ENCODE results near the gene KAT2B. TPM values are rescaled to one million over a fixed set of nuclear protein-coding genes. Genes with fewer than 3 reads are reported as not detected.

The KAT2B gene
- total and polyA plus RNA-seq, 2 donors = 14.6 to 38.2 TPM

DNA sequence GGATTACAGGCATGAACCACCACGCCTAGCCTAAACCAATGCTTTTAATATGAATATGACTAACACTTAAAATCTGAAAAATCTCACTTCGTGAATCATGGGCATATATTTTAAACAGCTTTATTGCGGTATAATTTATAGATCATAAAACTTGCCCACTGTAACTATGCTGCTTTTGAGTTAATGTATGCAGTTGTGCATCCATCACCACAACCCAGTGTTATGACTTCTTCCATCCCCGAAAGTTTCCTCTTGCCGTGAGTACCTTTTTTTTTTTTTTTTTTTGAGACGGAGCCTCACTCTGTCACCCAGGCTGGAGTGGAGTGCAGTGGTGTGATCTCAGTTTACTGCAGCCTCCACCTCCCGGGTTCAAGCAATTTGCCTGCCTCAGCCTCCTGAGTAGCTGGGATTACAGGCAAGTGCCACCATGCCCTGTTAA, 7.1 kb downstream of the KAT2B start:
- Histone ChIP-seq H3K4me1 (ENCODE audit: insufficient read depth) (peaks cover 1% of the 10 kb centered on the region), H3K4me3 (ENCODE audit: low read depth, low read length) (no peak overlapping the region), H3K36me3 (ENCODE audit: insufficient read depth) (no peaks in the 10 kb centered on the region), H3K27ac (ENCODE audit: low read depth) (no peak overlapping the region)
- 69% methylated on average over 7 of the region's 7 CpGs for WGBS
- no peak for DNase-seq (ENCODE audit: extremely low spot score)

GRCh38 chr3:20047976-20048883, 8.0 kb downstream of the KAT2B start:
- Histone ChIP-seq H3K36me3 (ENCODE audit: insufficient read depth) (no peaks in the 10 kb centered on the region), H3K4me1 (ENCODE audit: insufficient read depth) (peaks cover 1% of the 10 kb centered on the region), H3K4me3 (ENCODE audit: low read depth, low read length) (no peak overlapping the region), H3K27ac (ENCODE audit: low read depth) (peak overlapping the region; percentile 38)
- WGBS = 48% methylated on average over 9 of the region's 9 CpGs
- DNase-seq (ENCODE audit: extremely low spot score) = no peak

DNA sequence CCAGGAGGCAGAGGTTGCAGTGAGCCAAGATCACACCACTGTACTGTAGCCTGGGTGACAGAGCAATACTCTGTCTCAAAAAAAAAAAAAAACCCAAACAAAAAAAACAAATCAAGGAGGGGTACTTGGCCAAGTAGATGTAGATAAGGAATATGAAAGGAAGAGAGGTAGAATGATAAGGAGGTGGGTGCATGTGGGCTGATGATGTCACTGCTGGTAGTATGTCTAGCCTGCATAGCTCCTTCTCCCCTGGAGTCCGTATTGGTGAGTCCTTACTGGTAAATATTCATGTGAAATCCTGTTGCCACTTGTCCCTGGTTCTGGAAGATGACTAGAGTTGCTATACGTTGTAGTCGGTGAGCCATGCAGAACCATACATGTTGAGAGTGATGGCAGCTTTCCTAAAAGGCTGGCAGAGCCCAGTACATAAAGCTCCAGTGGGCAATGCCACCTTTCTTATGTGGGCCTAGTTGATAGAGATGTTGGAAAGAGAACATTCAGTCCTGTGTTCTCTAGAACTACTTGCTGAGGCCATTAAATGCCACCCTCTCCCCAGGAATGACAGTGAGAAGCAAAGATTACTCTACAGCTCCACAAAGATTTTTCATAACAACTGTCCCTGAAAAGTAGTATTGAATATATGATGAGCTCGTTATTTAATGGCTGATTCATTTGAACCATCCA, 11.0 kb downstream of the KAT2B start:
- Histone ChIP-seq H3K27ac (ENCODE audit: low read depth) (no peak overlapping the region), H3K4me1 (ENCODE audit: insufficient read depth) (peaks cover 4% of the 10 kb centered on the region)

GRCh38 chr3:20052851-20053250, 12.6 kb downstream of the KAT2B start:
- DNase-seq (ENCODE audit: extremely low spot score) = no peak
- 95% methylated on average over 7 of the region's 7 CpGs for WGBS

More for the DNA sequence above, 11.0 kb downstream of the KAT2B start:
- DNase-seq (ENCODE audit: extremely low spot score) = no peak
- WGBS = 89% methylated on average over 4 of the region's 4 CpGs
- H3K4me3 ChIP-seq (ENCODE audit: low read depth, low read length) = no peak overlapping the region
- H3K36me3 ChIP-seq (ENCODE audit: insufficient read depth) = no peaks in the 10 kb centered on the region

GRCh38 chr3:20054549-20054987, 14.3 kb downstream of the KAT2B start:
- Histone ChIP-seq H3K27ac (ENCODE audit: low read depth) (no peak overlapping the region), H3K4me1 (ENCODE audit: insufficient read depth) (peaks cover 6% of the 10 kb centered on the region), H3K36me3 (ENCODE audit: insufficient read depth) (no peaks in the 10 kb centered on the region), H3K4me3 (ENCODE audit: low read depth, low read length) (no peak overlapping the region)
- WGBS = 70% methylated on average over 4 of the region's 4 CpGs
- no peak for DNase-seq (ENCODE audit: extremely low spot score)

More at GRCh38 chr3:20052851-20053250, 12.6 kb downstream of the KAT2B start:
- no peak overlapping the region for H3K27ac ChIP-seq (ENCODE audit: low read depth)
- H3K4me3 ChIP-seq (ENCODE audit: low read depth, low read length) = no peak overlapping the region
- H3K36me3 ChIP-seq (ENCODE audit: insufficient read depth) = no peaks in the 10 kb centered on the region
- peaks cover 6% of the 10 kb centered on the region for H3K4me1 ChIP-seq (ENCODE audit: insufficient read depth)

GRCh38 chr3:20055020-20055775, 15.0 kb downstream of the KAT2B start:
- no peak overlapping the region for H3K4me3 ChIP-seq (ENCODE audit: low read depth, low read length)
- no peak for DNase-seq (ENCODE audit: extremely low spot score)
- no peak overlapping the region for H3K27ac ChIP-seq (ENCODE audit: low read depth)
- no peaks in the 10 kb centered on the region for H3K36me3 ChIP-seq (ENCODE audit: insufficient read depth)
- H3K4me1 ChIP-seq (ENCODE audit: insufficient read depth) = peaks cover 6% of the 10 kb centered on the region
- 55% methylated on average over 10 of the region's 10 CpGs for WGBS

DNA sequence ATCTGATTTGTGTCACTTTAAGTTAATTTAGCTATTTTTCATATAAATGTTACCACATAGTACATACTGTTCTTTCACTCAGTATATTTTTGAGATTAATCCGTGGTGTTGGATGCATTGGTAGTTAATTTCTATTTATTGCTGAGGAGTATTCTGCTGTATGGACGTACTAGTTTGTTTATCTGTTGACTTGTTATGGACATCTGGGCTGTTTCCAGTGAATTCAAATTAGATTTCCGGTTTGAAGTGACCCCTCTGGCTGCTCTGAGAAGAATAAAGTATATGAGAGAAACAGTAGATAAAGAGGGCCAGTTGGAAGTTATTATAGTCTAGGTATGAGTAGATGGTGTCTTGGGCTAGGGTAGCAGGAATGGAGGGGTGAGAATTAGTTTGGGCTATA, 15.6 kb downstream of the KAT2B start:
- no peak overlapping the region for H3K4me3 ChIP-seq (ENCODE audit: low read depth, low read length)
- WGBS = 67% methylated on average over 3 of the region's 3 CpGs
- no peak for DNase-seq (ENCODE audit: extremely low spot score)
- H3K36me3 ChIP-seq (ENCODE audit: insufficient read depth) = no peaks in the 10 kb centered on the region
- H3K4me1 ChIP-seq (ENCODE audit: insufficient read depth) = peaks cover 6% of the 10 kb centered on the region
- H3K27ac ChIP-seq (ENCODE audit: low read depth) = no peak overlapping the region

GRCh38 chr3:20056725-20057611, 16.7 kb downstream of the KAT2B start:
- no peak for DNase-seq (ENCODE audit: extremely low spot score)
- Histone ChIP-seq H3K4me3 (ENCODE audit: low read depth, low read length) (no peak overlapping the region), H3K36me3 (ENCODE audit: insufficient read depth) (no peaks in the 10 kb centered on the region), H3K27ac (ENCODE audit: low read depth) (no peak overlapping the region), H3K4me1 (ENCODE audit: insufficient read depth) (peaks cover 6% of the 10 kb centered on the region)
- 30% methylated on average over 5 of the region's 5 CpGs for WGBS

- Histone ChIP-seq H3K4me3 (ENCODE audit: low read depth, low read length) (no peak overlapping the region), H3K4me1 (ENCODE audit: insufficient read depth) (peaks cover 6% of the 10 kb centered on the region), H3K36me3 (ENCODE audit: insufficient read depth) (no peaks in the 10 kb centered on the region), H3K27ac (ENCODE audit: low read depth) (no peak overlapping the region)
- DNase-seq (ENCODE audit: extremely low spot score) = no peak
- 62% methylated on average over 2 of the region's 2 CpGs for WGBS
These were observed 17.4 kb downstream of the KAT2B start for GRCh38 chr3:20057612-20058180.

DNA sequence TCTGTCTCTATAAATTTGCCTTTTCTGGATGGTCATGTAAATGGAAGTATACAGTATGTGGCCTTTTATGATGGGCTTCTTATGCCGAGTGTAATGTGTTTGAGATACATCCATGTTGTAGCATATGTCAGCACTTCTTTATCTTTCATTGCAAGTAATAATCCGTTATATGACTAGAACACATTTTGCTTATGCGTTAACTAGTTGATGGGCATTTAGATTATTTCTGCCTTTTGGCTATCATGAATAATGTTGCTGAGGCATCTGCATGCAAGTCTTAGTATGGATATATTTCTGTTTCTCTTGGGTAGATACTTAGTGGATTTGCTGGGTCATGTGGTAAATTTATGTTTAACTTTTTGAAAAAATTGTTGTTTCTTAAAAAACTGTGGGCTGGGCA, 19.7 kb downstream of the KAT2B start:
- DNase-seq (ENCODE audit: extremely low spot score) = no peak
- H3K27ac ChIP-seq (ENCODE audit: low read depth) = no peak overlapping the region
- 95% methylated on average over 3 of the region's 3 CpGs for WGBS
- H3K4me3 ChIP-seq (ENCODE audit: low read depth, low read length) = no peak overlapping the region
- H3K36me3 ChIP-seq (ENCODE audit: insufficient read depth) = no peaks in the 10 kb centered on the region
- peaks cover 6% of the 10 kb centered on the region for H3K4me1 ChIP-seq (ENCODE audit: insufficient read depth)

DNA sequence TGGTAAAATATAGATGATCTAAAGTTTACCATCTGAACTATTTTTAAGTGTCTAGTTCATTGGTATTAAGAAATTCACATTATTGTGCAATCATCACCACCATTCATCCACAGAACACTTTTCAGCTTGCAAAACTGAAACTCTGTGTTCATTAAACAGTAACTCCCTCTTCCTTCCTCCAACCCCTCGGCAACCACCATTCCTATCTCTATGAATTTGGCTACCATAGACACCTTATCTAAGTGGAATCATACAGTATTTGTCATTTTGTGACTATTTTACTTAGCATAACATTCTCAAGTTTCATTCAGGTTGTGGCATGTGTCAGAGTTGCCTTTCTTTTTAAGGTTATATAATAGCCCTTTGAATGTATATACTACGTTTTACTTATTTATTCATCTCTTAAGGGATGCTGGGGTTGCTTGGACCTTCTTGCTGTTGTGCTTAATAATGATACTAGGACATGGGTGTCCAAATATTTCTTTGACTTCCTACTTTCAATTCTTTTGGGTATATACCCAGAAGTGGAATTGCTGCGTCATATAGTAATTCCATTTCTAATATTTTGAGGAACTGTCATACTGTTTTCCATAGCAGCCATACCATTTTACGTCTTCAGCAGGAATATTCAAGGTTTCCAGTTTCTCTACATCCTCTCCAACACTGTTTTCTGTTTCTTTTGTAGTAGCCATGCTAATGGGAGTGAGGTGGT, 20.9 kb downstream of the KAT2B start:
- no peaks in the 10 kb centered on the region for H3K36me3 ChIP-seq (ENCODE audit: insufficient read depth)
- H3K4me1 ChIP-seq (ENCODE audit: insufficient read depth) = peaks cover 3% of the 10 kb centered on the region
- WGBS = 73% methylated on average over 4 of the region's 4 CpGs
- H3K4me3 ChIP-seq (ENCODE audit: low read depth, low read length) = no peak overlapping the region
- H3K27ac ChIP-seq (ENCODE audit: low read depth) = no peak overlapping the region
- DNase-seq (ENCODE audit: extremely low spot score) = no peak

- DNase-seq (ENCODE audit: extremely low spot score) = no peak
- Histone ChIP-seq H3K4me3 (ENCODE audit: low read depth, low read length) (no peak overlapping the region), H3K36me3 (ENCODE audit: insufficient read depth) (no peaks in the 10 kb centered on the region), H3K4me1 (ENCODE audit: insufficient read depth) (no peaks in the 10 kb centered on the region), H3K27ac (ENCODE audit: low read depth) (no peak overlapping the region)
- 74% methylated on average over 4 of the region's 4 CpGs for WGBS
These were observed 22.8 kb downstream of the KAT2B start for GRCh38 chr3:20062996-20063395.

All from urinary bladder (tissue), 4 donors.